Parathyroid adenoma (tissue), 2 donors: ENCODE results near the gene CTNND2.

Source experiments
- H2AFZ ChIP-seq: fragments of 300-600 bp; sonication (generic); one replicate; pipeline ENCODE4 v1.7.0; 2017; ENCODE audit warnings: antibody characterized with exemption, mild to moderate bottlenecking
- H3K27ac ChIP-seq: fragments of 300-600 bp; sonication (generic); one replicate; pipeline ENCODE4 v1.7.0; 2017
- H3K27me3 ChIP-seq: fragments of 300-600 bp; sonication (generic); one replicate; pipeline ENCODE4 v1.7.0; 2017; ENCODE audit warnings: low read length; ENCODE audit not compliant: control insufficient read depth, insufficient read depth
- H3K36me3 ChIP-seq: fragments of 300-600 bp; sonication (generic); one replicate; pipeline ENCODE4 v1.7.0; 2017; ENCODE audit warnings: low read length; ENCODE audit not compliant: control insufficient read depth, insufficient read depth
- H3K4me1 ChIP-seq: fragments of 300-600 bp; sonication (generic); one replicate; pipeline ENCODE4 v1.7.0; 2017; ENCODE audit warnings: control low read depth
- H3K4me2 ChIP-seq: fragments of 300-600 bp; sonication (generic); one replicate; pipeline ENCODE4 v1.7.0; 2017; ENCODE audit warnings: low read length
- H3K4me3 ChIP-seq: fragments of 300-600 bp; sonication (generic); one replicate; pipeline ENCODE4 v1.7.0; 2017; ENCODE audit warnings: low read depth, low read length
- H3K79me2 ChIP-seq: fragments of 300-600 bp; sonication (generic); one replicate; pipeline ENCODE4 v1.7.0; 2017; ENCODE audit warnings: control low read depth
- H3K9ac ChIP-seq: fragments of 300-600 bp; sonication (generic); one replicate; pipeline ENCODE4 v1.7.0; 2017; ENCODE audit warnings: mild to moderate bottlenecking
- H3K9me3 ChIP-seq: fragments of 300-600 bp; sonication (generic); one replicate; pipeline ENCODE4 v1.7.0; 2017; ENCODE audit warnings: low read length; ENCODE audit not compliant: control insufficient read depth
- TF ChIP-seq, protein P1 (sequence below): fragments of 300-600 bp; sonication (generic); IDR thresholded peaks from one replicate; pipeline ENCODE4 v1.7.0; 2017; ENCODE audit warnings: antibody characterized with exemption, mild to moderate bottlenecking
- donor health status: primary hyperparathyroidism.

Gene CTNND2

GRCh38 chr5:11815481-11815880 lies 88.8 kb downstream of the CTNND2 start:
- TF ChIP-seq, protein P1, sequence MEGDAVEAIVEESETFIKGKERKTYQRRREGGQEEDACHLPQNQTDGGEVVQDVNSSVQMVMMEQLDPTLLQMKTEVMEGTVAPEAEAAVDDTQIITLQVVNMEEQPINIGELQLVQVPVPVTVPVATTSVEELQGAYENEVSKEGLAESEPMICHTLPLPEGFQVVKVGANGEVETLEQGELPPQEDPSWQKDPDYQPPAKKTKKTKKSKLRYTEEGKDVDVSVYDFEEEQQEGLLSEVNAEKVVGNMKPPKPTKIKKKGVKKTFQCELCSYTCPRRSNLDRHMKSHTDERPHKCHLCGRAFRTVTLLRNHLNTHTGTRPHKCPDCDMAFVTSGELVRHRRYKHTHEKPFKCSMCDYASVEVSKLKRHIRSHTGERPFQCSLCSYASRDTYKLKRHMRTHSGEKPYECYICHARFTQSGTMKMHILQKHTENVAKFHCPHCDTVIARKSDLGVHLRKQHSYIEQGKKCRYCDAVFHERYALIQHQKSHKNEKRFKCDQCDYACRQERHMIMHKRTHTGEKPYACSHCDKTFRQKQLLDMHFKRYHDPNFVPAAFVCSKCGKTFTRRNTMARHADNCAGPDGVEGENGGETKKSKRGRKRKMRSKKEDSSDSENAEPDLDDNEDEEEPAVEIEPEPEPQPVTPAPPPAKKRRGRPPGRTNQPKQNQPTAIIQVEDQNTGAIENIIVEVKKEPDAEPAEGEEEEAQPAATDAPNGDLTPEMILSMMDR, result no peak
- H3K4me1 ChIP-seq, result no peaks in the 10 kb centered on the region
- H3K79me2 ChIP-seq, result no peaks in the 10 kb centered on the region
- H3K9ac ChIP-seq, result no peak overlapping the region
- H3K27me3 ChIP-seq, result no peaks in the 10 kb centered on the region
- H3K9me3 ChIP-seq, result no peaks in the 10 kb centered on the region
- no peak overlapping the region for H3K27ac ChIP-seq
- no peak overlapping the region for H2AFZ ChIP-seq
- no peak overlapping the region for H3K4me2 ChIP-seq
- H3K4me3 ChIP-seq, result no peak overlapping the region
- no peaks in the 10 kb centered on the region for H3K36me3 ChIP-seq

DNA sequence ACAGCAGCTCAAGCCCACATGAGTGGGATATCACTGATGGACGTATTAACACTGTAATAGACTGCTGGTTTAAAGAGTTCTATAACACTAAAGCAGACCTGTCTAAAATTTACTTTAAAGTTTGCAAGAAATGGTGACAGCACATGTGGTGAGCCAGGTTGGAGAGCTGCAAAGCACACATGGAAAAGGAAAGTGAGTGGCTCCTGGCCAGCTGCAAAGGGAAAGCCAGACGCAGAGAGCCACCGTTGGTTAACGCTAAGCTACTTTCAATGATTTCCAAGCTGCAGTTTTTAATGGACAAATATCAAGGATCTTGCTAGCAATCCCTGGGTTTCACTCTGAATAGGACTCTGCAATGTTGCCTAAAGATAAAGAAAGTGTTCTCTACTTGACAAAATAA lies 89.9 kb downstream of the CTNND2 start:
- Histone ChIP-seq H3K79me2 (no peaks in the 10 kb centered on the region), H3K4me2 (no peak overlapping the region), H3K9ac (no peak overlapping the region), H2AFZ (no peak overlapping the region), H3K36me3 (no peaks in the 10 kb centered on the region), H3K27ac (no peak overlapping the region), H3K4me3 (no peak overlapping the region), H3K9me3 (no peaks in the 10 kb centered on the region), H3K27me3 (no peaks in the 10 kb centered on the region), H3K4me1 (no peaks in the 10 kb centered on the region)
- TF ChIP-seq, protein P1, result no peak

DNA sequence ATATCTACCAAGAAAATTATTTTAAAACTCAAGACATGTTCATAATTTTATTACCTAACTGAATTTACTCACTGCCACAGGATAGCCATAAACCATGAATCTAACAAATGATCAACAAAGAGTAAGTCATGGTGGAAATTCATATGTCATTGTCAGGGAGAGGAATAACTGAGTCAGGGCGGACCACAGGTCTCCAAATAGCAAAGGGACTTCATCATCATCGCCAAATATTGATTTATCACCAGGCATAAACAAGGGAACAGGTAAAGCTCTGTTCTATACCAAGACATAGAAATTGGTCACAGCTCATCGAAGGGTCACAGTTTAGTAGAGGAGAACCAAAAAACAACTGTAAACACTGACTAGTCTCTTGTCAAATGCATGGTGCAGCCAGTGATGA lies 94.8 kb downstream of the CTNND2 start:
- H3K4me2 ChIP-seq, result no peak overlapping the region
- TF ChIP-seq, protein P1, result no peak
- H3K4me3 ChIP-seq, result no peak overlapping the region
- H3K4me1 ChIP-seq, result no peaks in the 10 kb centered on the region
- no peaks in the 10 kb centered on the region for H3K79me2 ChIP-seq
- no peaks in the 10 kb centered on the region for H3K27me3 ChIP-seq
- no peak overlapping the region for H3K27ac ChIP-seq
- H3K9ac ChIP-seq, result no peak overlapping the region
- H3K9me3 ChIP-seq, result no peaks in the 10 kb centered on the region
- no peak overlapping the region for H2AFZ ChIP-seq
- H3K36me3 ChIP-seq, result no peaks in the 10 kb centered on the region

DNA sequence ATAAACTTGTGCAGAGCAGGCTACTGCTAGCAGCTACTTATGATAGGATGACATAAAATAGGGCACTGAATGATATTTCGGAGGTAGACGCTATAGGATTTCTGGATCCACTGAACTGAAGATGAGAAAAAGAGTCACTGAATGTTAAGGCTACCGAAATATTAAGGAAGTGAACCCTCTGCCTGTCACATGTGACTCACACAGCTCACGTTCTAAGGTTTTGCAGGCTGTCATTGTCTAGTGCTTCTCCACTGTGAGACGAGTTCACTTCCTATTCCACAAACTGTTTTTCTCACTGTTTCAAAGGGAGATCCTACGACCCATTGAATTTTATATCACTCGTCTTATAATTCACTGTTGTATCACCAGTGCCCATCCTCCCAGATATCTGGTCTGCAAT lies 100.8 kb downstream of the CTNND2 start:
- H3K9me3 ChIP-seq, result no peaks in the 10 kb centered on the region
- no peaks in the 10 kb centered on the region for H3K79me2 ChIP-seq
- H3K27me3 ChIP-seq, result no peaks in the 10 kb centered on the region
- no peaks in the 10 kb centered on the region for H3K4me1 ChIP-seq
- H2AFZ ChIP-seq, result no peak overlapping the region
- H3K9ac ChIP-seq, result no peak overlapping the region
- no peak overlapping the region for H3K4me2 ChIP-seq
- no peaks in the 10 kb centered on the region for H3K36me3 ChIP-seq
- TF ChIP-seq, protein P1, result no peak
- H3K27ac ChIP-seq, result no peak overlapping the region
- no peak overlapping the region for H3K4me3 ChIP-seq

GRCh38 chr5:11801061-11801460 lies 103.2 kb downstream of the CTNND2 start:
- H3K36me3 ChIP-seq, result no peaks in the 10 kb centered on the region
- no peaks in the 10 kb centered on the region for H3K27me3 ChIP-seq
- no peaks in the 10 kb centered on the region for H3K79me2 ChIP-seq
- H3K4me1 ChIP-seq, result no peaks in the 10 kb centered on the region
- TF ChIP-seq, protein P1, result no peak
- H3K9me3 ChIP-seq, result no peaks in the 10 kb centered on the region
- no peak overlapping the region for H3K27ac ChIP-seq
- no peak overlapping the region for H3K4me3 ChIP-seq
- H2AFZ ChIP-seq, result no peak overlapping the region
- H3K9ac ChIP-seq, result no peak overlapping the region
- H3K4me2 ChIP-seq, result no peak overlapping the region
